HTERT RPE-1 (cell line): Measurements from ENCODE around the gene TMEM131L.

Experiments
- in situ Hi-C: fragments of 300-500 bp; cut with MboI; formaldehyde crosslinking; loops from 4 replicates; pipeline ENCODE4 v1.14.3; 2020; ENCODE audit warnings: low sequenced_read_pairs

Gene TMEM131L

DNA sequence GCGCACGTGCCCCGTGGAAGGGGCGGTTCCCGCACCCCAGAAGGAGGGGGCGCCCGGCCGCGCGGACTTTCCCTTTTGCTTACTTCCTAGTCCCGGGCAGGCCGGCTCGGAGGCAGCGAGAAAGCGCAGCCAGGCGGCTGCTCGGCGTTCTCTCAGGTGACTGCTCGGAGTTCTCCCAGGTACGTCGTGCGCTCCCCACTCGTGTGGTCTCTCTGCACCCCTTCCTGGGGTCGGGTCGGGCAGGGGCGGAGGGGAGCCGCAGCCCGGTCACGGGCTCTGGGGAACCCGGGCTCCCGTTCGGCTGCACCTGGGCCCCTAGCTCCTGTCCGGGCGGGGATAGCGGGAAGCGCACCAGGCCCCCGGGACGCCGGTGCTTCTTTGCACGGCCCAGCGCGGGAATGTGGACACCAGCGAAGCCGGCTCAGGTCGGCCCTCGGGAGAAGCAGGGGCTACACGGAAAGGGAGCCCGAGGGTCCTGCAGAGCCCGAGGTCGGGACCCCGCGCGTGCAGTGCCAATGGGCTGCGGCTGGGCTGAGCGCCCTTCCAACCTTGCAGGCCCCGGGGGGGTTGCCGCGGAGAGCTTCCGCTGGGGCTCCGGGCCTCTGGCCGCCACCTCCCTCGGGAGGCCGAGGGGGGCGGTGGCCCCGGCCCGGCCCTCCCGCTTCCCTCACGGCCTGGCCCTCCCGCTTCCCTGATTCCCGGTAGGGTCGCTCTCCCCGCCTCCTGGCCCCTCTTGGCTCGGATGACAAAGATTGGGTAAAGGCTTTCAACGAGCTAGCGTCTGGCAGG lies 218.2 kb downstream of the TMEM131L start, which contains the start of gene TLR2:
Gene TLR2 (plus strand): TSS at position 99 of the 789 bp plus-strand sequence. CDS start 18,628 bp downstream, outside the sequence.
- in situ Hi-C loops, result no loop called here

DNA sequence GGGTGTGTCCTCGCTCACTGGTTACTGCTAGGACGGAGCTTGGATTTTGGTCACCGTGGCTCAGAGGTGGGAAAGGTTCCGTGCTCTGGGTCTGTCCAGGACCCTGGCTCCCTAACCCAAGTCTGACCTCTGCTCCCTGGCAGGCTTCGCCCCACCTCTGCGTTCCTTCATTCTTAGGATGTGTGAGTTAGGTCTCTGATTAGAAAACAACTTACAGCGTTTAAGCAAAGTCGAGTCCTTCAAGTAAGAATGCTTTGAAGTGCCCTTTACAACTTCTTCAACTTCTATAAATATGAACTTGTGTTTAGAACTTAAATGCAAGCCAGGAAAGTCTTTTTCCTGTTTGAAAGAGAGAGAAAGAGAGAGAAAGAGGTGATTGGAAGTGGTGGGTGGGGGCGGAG lies 218.8 kb downstream of the TMEM131L start:
- in situ Hi-C loops, result no loop called here
